Glutamatergic neuron (in vitro differentiated cells): ENCODE data around the gene ATP9A. TPM values are rescaled to one million over a fixed set of nuclear protein-coding genes. Genes with fewer than 3 reads are reported as not detected.

Source experiments
- DNase-seq: peaks from one replicate; pipeline ENCODE4 v3.0.0; 2022
- H3K27ac Mint-ChIP-seq: one replicate; pipeline ENCODE4 v1.8.0; 2020; ENCODE audit warnings: mild to moderate bottlenecking, mixed read lengths, inconsistent platforms; ENCODE audit not compliant: unreplicated experiment
- H3K27me3 Mint-ChIP-seq: one replicate; pipeline ENCODE4 v1.8.0; 2020; ENCODE audit warnings: mild to moderate bottlenecking, moderate library complexity, mixed read lengths, inconsistent platforms; ENCODE audit not compliant: unreplicated experiment
- H3K36me3 Mint-ChIP-seq: one replicate; pipeline ENCODE4 v1.8.0; 2020; ENCODE audit warnings: mild to moderate bottlenecking, mixed read lengths, inconsistent platforms; ENCODE audit not compliant: unreplicated experiment
- H3K4me1 Mint-ChIP-seq: one replicate; pipeline ENCODE4 v1.8.0; 2020; ENCODE audit warnings: mild to moderate bottlenecking, low read depth, mixed read lengths, inconsistent platforms; ENCODE audit not compliant: unreplicated experiment
- H3K4me3 Mint-ChIP-seq: one replicate; pipeline ENCODE4 v1.8.0; 2020; ENCODE audit warnings: mild to moderate bottlenecking, mixed read lengths, inconsistent platforms; ENCODE audit not compliant: unreplicated experiment
- H3K9me3 Mint-ChIP-seq: one replicate; pipeline ENCODE4 v1.8.0; 2020; ENCODE audit warnings: mild to moderate bottlenecking, moderate library complexity, mixed read lengths, inconsistent platforms; ENCODE audit not compliant: unreplicated experiment
- CTCF ChIP-seq: fragments of 200-600 bp; sonication (generic); IDR thresholded peaks from one replicate; pipeline ENCODE4 v1.5.0; 2021; ENCODE audit not compliant: partially characterized antibody, unreplicated experiment
- total RNA-seq: library from RNA; stranded (reverse); fragmentation: NEBNext Ultra II Directional; extraction: Animal tissue kit (Norgen Biotek cat#: 25700); gene quantifications from one replicate; pipeline ENCODE4 v1.2.1, GENCODE V29; 2021; ENCODE audit not compliant: unreplicated experiment

Gene ATP9A
- total RNA-seq, 1 donor from 2014 or later, result 66.1 TPM

DNA sequence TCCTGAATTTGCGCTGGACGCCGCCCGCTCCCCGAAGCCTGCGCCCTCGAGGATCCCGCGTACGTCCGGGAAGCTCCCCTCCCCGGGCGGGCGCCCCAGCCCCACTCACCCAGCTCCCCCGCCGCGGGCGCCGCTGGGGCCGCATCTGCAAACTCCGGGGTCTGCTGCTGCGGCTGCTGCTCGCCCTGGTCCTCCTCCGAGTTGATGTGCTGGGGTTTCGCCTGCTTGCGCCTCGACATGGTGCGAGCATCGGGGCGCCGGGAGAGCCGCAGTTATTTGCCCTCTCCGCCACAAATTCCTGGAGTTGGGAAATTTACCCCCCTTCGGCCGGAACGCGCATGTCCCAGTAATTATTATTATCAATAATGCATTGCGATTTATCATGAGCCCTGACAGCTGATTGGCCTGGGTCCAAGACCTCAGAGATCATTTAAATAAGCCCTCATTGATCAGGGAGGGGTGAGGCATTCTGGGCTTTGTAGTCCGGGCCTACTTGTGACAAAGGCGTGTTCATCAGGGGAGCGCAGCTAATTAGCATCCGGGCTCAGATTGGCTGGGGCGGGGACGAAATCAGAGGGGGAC is 34.1 kb upstream of the ATP9A start, which contains the start of gene SALL4:
SALL4 (minus strand) TSS at position 352 of the 582 bp plus-strand sequence; CDS start at position 239, 113 bp downstream.
- Mint-ChIP-seq H3K27ac (peak within 1 kb of the TSS; percentile 87), H3K36me3 (no peaks in the 10 kb centered on the region), H3K27me3 (peaks cover 5% of the 10 kb centered on the region), H3K9me3 (peaks cover 7% of the 10 kb centered on the region), H3K4me1 (peaks cover 27% of the 10 kb centered on the region), H3K4me3 (peak within 1 kb of the TSS; percentile 94)
- peak; percentile 75 for DNase-seq
- TF ChIP-seq CTCF, result peak; percentile 38

- peak overlapping the region; percentile 94 for H3K4me3 Mint-ChIP-seq
- DNase-seq, result no peak
- peak overlapping the region; percentile 70 for H3K27ac Mint-ChIP-seq
- TF ChIP-seq CTCF, result no peak
- peaks cover 7% of the 10 kb centered on the region for H3K9me3 Mint-ChIP-seq
- no peaks in the 10 kb centered on the region for H3K36me3 Mint-ChIP-seq
- peaks cover 28% of the 10 kb centered on the region for H3K4me1 Mint-ChIP-seq
- H3K27me3 Mint-ChIP-seq, result peaks cover 5% of the 10 kb centered on the region
These were observed 33.6 kb upstream of the ATP9A start for GRCh38 chr20:51801823-51802123.

DNA sequence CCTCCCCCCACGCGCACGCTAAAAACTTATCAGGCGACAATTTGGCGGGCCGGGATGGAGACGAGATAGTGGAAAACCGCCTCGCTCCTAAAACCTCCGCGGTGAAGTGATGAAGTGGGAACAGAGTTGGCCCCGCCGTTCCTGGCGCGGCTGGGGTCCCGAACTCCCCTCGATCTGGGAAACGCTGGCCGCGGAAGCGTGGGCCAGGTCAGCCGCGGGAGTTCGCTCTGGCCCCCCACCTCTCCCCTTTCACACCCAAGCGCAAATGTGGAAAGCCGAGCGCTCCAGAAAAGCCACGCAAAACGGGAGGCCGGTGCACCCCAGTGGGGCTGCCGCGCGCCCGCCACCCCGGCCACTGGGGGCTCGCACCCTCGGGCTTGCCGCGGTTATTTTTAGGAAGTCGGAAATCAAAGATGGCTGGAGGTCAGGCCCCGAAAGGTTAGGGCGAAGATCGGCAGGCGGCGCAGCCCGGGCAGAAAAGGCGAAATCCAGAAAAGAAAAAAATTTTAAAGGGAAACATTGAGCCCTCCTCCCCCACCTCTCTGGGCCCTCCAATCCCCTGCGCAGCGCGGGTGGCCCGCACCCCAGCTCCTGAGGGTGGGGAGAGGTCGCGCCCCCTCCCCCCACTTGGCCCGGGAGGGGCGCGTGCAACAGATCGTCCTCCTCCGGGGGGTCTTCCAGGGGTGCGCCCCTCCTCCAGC is 33.1 kb upstream of the ATP9A start:
- peaks cover 7% of the 10 kb centered on the region for H3K9me3 Mint-ChIP-seq
- H3K27me3 Mint-ChIP-seq, result peaks cover 5% of the 10 kb centered on the region
- TF ChIP-seq CTCF, result no peak
- peaks cover 30% of the 10 kb centered on the region for H3K4me1 Mint-ChIP-seq
- DNase-seq, result peak; percentile 56
- H3K36me3 Mint-ChIP-seq, result no peaks in the 10 kb centered on the region
- H3K4me3 Mint-ChIP-seq, result peak overlapping the region; percentile 94
- H3K27ac Mint-ChIP-seq, result peak overlapping the region; percentile 95

- H3K9me3 Mint-ChIP-seq, result peaks cover 7% of the 10 kb centered on the region
- TF ChIP-seq CTCF, result no peak
- H3K27me3 Mint-ChIP-seq, result peaks cover 5% of the 10 kb centered on the region
- no peaks in the 10 kb centered on the region for H3K36me3 Mint-ChIP-seq
- peak; percentile 60 for DNase-seq
- peaks cover 31% of the 10 kb centered on the region for H3K4me1 Mint-ChIP-seq
- H3K27ac Mint-ChIP-seq, result peak overlapping the region; percentile 95
- peak overlapping the region; percentile 94 for H3K4me3 Mint-ChIP-seq
These were observed 32.6 kb upstream of the ATP9A start for GRCh38 chr20:51800872-51801121.

GRCh38 chr20:51800060-51800871 is 32.1 kb upstream of the ATP9A start:
- Mint-ChIP-seq H3K36me3 (no peaks in the 10 kb centered on the region), H3K27me3 (peaks cover 5% of the 10 kb centered on the region), H3K27ac (peak overlapping the region; percentile 95), H3K4me3 (peak overlapping the region; percentile 94), H3K9me3 (peaks cover 7% of the 10 kb centered on the region), H3K4me1 (peaks cover 31% of the 10 kb centered on the region)
- TF ChIP-seq CTCF, result peak; percentile 94
- peak; percentile 96 for DNase-seq
